SK-MEL-5 (cell line): Measurements from ENCODE around the gene KCMF1. TPM values are rescaled to one million over a fixed set of nuclear protein-coding genes. Genes with fewer than 3 reads are reported as not detected.
"Not testable (repeated sequence)": the region's sequence is repeated elsewhere in the genome, so short reads cannot be mapped to it uniquely, and the experiment has no call there.

Experiments used
- DNase-seq: peaks from one replicate; pipeline ENCODE4 v3.0.0-alpha.2; 2016; ENCODE audit warnings: low read depth, low spot score
- in situ Hi-C: cut with HindIII; loops from 2 replicates; pipeline ENCODE4 v1.10.0; 2016; ENCODE audit warnings: low sequenced_read_pairs, high pct_unique_total_duplicates, low pct_unique_long_range_greater_than_20kb
- polyA plus RNA-seq, 2 experiments: library from polyadenylated mRNA; depleted of rRNA; stranded (reverse); fragments of >200 nt; gene quantifications; 2 replicates each; pipeline ENCODE4 v1.2.3, GENCODE V29; 2015
- total RNA-seq: library from RNA; depleted of rRNA; stranded (reverse); fragments of >200 nt; shearing (Covaris generic); gene quantifications from 2 replicates; pipeline ENCODE4 v1.2.3, GENCODE V29; 2014; rRNA removed

Gene KCMF1
- 86.3 and 98.3 TPM in 2 replicates for total RNA-seq
- polyA plus RNA-seq (2015; cell fraction: cytosol; rRNA removed): 59.1 and 66.4 TPM in 2 replicates
- 23.2 and 31.9 TPM in 2 replicates for polyA plus RNA-seq (2015; cell fraction: nucleus; rRNA removed)

GRCh38 chr2:84970868-84971509, at the start of gene KCMF1:
TSS of gene KCMF1 (plus strand) at chr2:84971161. CDS start at chr2:84971452, 291 bp downstream.
- in situ Hi-C loops: no loop called here
- peak; percentile 78 for DNase-seq

DNA sequence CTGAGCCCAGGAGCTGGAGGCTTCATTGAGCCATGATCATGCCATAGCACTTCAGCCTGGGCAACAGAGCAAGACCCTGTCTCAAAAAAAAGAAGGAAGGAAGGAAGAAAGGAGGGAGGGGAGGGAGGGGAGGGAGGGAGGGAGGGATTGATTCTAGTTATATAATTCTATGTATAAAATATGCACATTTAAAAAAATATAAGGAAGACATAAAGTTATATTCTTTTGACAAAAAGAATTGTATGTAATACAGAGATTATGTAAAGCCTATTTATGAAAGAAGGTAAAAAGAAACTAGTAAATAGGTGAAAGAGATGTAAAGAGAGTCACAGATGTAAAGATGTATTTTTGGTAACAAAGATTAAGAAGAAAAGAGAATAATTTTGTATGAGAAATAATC, 48.0 kb upstream of the KCMF1 start:
- DNase-seq: no peak
- in situ Hi-C loops: no loop called here

- in situ Hi-C loops: no loop called here
- peak; percentile 69 for DNase-seq
Observed at GRCh38 chr2:84924173-84925106, 46.5 kb upstream of the KCMF1 start.

DNA sequence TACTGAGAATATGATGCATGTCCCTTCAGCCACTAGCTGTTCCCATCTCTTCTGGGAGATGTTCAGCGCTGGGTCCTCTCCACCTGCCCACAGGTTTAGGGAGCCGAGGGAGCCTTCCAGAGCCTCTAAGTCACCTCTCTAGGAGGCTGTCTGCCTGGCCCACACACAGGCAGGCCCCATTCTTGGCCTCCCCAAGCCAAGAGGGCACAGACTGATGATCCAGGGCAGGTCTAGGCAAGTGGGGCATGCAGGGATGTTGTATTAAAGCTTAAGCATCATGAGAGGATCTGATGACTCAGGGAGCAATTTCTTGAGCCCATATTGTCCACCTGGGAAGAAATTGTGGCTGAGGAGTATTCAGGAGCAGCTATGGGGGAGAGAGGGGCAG, 45.6 kb upstream of the KCMF1 start:
- in situ Hi-C loops: no loop called here
- no peak for DNase-seq

GRCh38 chr2:84925724-84926376, 45.1 kb upstream of the KCMF1 start:
- DNase-seq: peak; percentile 93
- in situ Hi-C loops: no loop called here

GRCh38 chr2:84927275-84927627, 43.7 kb upstream of the KCMF1 start:
- no peak for DNase-seq
- in situ Hi-C loops: no loop called here

GRCh38 chr2:84931384-84931821, 39.6 kb upstream of the KCMF1 start:
- in situ Hi-C loops: no loop called here
- no peak for DNase-seq

DNA sequence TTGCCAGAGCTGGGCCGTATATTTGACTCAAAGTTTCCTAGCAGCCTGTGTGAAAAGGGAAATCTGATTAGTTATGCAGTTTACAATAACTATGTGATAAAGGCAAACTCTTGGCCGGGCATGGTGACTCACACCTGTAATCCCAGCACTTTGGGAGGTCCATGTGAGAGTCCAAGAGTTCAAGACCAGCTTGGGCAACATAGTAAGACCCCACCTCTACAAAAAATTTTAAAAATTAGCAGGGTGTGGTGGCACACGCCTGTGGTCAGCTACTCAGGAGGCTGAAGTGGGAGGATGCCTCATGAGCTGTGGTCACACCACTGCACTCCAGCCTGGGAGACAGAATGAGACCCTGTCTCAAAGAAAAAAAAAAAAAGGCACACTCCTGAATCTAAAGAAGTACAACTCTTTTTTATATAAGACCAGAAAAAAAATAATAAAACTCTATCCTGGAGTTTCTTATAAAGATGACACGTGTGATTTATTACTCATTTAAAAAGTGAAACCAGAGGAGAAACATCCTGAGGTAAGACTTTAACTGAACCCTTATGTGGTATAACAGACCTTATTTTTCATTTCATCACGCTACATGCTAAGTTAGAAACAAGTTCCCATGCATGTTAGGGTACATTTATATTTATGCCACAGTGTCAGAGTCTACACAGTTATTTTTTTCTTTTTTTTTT, 32.6 kb upstream of the KCMF1 start:
- DNase-seq: no peak
- in situ Hi-C loops: no loop called here

DNA sequence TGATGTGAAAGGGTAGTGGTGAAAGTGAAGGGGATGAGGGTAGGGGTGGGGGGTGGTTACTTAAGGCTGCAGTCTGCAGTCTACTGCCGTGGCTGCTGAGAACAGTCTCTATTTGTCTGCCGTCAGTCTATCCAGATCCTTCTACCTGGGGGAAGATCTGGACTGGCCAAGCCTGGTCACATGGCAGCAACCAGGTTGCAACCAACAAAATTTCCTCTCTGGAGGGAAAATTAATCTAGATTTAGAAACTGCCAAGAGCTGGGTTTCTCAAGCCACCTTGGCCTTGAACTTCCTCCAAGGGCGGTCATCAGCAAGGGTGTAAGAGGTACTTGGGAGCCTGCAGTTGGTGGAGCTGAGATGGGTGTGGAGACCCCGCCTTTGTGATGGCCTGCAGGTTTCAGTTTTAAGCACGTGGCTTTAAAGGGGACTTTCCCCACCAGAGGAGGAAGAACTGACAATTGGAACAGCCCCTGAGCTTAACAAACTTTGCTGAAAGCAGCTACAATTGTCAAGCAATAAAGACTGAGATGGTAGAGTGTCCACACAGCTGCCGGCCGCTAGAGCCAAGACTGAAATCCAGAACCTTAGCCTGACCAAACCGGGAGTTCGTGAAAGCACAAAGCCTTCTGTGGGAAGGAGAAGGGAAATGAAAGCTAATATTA, 31.4 kb upstream of the KCMF1 start:
- in situ Hi-C loops: no loop called here
- no peak for DNase-seq

DNA sequence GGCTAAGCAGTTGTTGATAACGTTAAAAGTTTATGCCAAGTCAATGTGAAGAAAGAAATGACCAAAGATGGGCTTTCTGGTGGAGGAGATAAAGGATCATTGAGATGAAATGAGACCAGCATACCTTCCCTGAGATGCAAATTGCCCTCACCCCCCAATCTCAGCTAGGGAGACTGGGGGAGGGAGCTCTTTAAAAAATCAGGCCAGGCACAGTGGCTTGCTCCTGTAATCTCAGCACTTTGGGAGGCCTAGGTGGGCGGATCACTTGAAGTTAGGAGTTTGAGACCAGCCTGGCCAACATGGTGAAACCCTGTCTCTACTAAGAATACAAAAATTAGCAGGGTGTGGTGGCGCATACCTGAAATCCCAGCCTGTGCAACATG, 30.9 kb upstream of the KCMF1 start:
- in situ Hi-C loops: no loop called here
- no peak for DNase-seq

DNA sequence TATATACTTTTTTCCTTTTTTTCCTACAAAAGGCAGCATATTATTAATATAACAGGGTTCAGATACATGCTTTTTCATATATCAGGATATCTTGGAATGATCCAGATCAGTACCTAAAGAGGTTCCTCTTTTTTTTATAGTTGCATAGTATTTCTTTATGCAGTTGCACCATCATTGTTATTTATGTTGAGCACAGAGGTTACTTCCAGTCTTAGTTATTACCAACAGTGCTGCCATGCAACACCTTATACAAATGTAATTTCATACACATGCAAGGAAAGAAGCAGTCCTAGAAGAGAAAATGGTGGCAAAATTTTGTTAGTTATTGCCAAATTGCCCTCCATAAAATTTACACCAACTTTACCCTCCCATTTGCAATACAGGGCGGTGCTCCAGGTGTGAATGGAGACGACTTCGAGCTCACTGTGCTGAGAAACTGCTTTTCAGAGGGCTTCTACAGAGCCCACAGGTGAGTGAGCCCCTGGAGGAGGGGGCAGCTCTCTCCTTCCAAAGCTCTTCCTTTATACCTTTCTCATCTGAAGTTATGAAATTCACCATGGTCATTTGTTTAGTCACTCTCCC, 30.0 kb upstream of the KCMF1 start:
- no peak for DNase-seq
- in situ Hi-C loops: no loop called here

- no peak for DNase-seq
- in situ Hi-C loops: no loop called here
Observed at GRCh38 chr2:84942166-84942565, 28.8 kb upstream of the KCMF1 start.

DNA sequence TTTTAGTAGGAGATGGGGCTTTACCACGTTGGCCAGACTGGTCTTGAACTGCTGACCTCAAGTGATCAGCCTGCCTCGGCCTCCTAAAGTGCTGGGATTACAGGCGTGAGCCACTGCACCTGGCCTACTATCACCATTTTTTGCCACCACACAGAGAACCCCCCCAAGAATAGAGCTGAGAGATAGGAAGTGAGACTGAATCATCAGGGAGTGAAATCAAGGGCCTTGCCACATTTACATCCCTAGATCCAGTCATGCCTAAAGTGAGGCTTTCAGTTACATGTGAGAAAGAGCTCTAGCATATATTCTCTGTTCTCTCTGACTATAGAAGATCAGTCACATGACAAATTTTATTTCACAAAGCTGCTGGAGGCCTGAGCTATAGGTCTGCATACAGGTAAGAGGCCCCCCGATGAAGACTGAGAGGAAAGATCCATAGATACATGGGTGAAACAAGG, 28.0 kb upstream of the KCMF1 start:
- DNase-seq: no peak
- in situ Hi-C loops: no loop called here

- DNase-seq: no peak
- in situ Hi-C loops: no loop called here
Observed at GRCh38 chr2:84944295-84944909, 26.6 kb upstream of the KCMF1 start.

GRCh38 chr2:84945838-84946203, 25.1 kb upstream of the KCMF1 start:
- in situ Hi-C loops, DNase-seq: not testable (repeated sequence)

- in situ Hi-C loops: no loop called here
- no peak for DNase-seq
Observed at GRCh38 chr2:84946204-84947009, 24.6 kb upstream of the KCMF1 start.
